GM19455 (cell line): Measurements from ENCODE around the gene CFAP69.
"Not testable (repeated sequence)": the region's sequence is repeated elsewhere in the genome, so short reads cannot be mapped to it uniquely, and the experiment has no call there.

ENCODE experiments used
- ATAC-seq: cut with Tn5 transposase; IDR thresholded peaks from one replicate; pipeline ENCODE4 v1.9.1; 2021; ENCODE audit not compliant: unreplicated experiment

The CFAP69 gene

DNA sequence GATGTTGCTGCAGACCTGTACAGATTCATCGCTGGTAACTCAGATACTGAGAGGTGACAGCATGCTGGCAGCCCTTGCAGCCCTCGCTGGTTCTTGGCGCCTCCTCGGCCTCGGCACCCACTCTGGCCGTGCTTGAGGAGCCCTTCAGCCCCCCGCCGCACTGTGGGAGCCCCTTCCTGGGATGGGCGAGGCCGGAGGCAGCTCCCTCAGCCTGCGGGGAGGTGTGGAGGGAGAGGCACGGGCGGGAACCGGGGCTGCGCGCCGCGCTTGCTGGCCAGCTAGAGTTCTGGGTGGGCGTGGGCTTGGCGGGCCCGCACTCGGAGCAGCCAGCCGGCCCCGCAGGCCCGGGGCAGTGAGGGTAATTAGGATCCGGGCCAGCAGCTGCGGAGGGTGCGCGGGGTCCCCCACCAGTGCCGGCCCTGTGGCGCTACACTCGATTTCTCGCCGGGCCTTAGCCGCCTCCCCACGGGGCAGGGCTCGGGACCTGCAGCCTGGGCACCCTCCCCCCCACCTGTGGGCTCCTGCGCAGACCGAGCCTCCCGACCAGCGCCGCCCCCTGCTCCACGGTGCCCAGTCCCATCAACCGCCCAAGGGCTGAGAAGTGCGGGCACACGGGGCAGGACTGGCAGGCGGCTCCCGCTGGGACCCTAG is 89.3 kb downstream of the CFAP69 start:
- no peak for ATAC-seq

- not testable (repeated sequence) for ATAC-seq
Observed at GRCh38 chr7:90334926-90335325, 90.0 kb downstream of the CFAP69 start.

- ATAC-seq: no peak
Observed at GRCh38 chr7:90337106-90337505, 92.1 kb downstream of the CFAP69 start.

GRCh38 chr7:90345016-90345415 is 100.0 kb downstream of the CFAP69 start:
- no peak for ATAC-seq

- peak; percentile 17 for ATAC-seq
Observed at GRCh38 chr7:90345595-90346335, 100.8 kb downstream of the CFAP69 start.

- peak; percentile 97 for ATAC-seq
Observed at GRCh38 chr7:90346336-90347125, 101.6 kb downstream of the CFAP69 start, which contains the start of gene GTPBP10. TSS of gene GTPBP10 (plus strand) at chr7:90346716. CDS start at chr7:90346742, 26 bp downstream.

GRCh38 chr7:90347759-90348158 is 102.8 kb downstream of the CFAP69 start:
- no peak for ATAC-seq

GRCh38 chr7:90349305-90349704 is 104.3 kb downstream of the CFAP69 start:
- no peak for ATAC-seq

DNA sequence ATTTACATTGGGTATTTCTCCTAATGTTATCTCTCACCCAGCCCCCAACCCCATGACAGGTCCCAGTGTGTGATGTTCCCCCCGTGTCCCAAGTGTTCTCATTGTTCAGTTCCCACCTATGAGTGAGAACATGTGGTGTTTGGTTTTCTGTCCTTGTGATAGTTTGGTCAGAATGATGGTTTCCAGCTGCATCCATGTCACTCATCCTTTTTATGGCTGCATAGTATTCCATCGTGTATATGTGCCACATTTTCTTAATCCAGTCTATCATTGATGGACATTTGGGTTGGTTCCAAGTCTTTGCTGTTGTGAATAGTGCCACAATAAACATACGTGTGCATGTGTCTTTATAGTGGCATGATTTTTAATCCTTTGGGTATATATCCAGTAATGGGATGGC is 105.1 kb downstream of the CFAP69 start:
- ATAC-seq: not testable (repeated sequence)

- ATAC-seq: no peak
Observed at GRCh38 chr7:90351987-90352386, 107.0 kb downstream of the CFAP69 start.
